ENCODE data around the gene TMEM91.
"Not testable (repeated sequence)": the region's sequence is repeated elsewhere in the genome, so short reads cannot be mapped to it uniquely, and the experiment has no call there.

Gene TMEM91

DNA sequence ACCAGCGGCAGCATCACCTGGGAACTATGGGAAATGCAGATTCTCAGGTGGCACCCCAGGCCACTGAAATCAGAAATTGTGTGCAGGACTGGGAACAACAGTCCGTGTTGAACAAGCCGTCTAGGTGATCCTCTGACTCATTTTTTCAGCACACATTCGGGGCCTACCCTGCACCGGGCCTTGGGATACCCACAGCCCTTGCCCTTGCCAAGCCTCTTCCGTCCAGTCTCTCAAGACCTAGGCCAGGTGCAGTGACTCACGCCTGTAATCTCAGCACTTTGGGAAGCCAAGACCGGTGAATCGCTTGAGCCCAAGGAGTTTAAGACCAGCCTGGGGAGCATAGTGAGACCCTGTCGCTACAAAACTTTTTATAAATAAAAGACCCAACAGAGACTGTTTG, 40.9 kb upstream of the TMEM91 start:
- Histone ChIP-seq H3K27ac (ENCODE audit: low read depth, low read length) (no peak overlapping the region), H3K79me2 (ENCODE audit: control insufficient read depth, insufficient read depth, low read length, unreplicated experiment) (no peaks in the 10 kb centered on the region), H3K4me1 (ENCODE audit: control insufficient read depth, insufficient read depth, low read length, unreplicated experiment) (no peaks in the 10 kb centered on the region), H2AFZ (ENCODE audit: low read length, unreplicated experiment) (no peak overlapping the region), H3K36me3 (ENCODE audit: insufficient read depth, low read length) (peaks cover under 1% of the 10 kb centered on the region; the same call in 1 of the 2 replicates), H3K4me3 (ENCODE audit: low read depth, low read length) (no peak overlapping the region), H3K27me3 (ENCODE audit: insufficient read depth, low read length) (no peaks in the 10 kb centered on the region)

DNA sequence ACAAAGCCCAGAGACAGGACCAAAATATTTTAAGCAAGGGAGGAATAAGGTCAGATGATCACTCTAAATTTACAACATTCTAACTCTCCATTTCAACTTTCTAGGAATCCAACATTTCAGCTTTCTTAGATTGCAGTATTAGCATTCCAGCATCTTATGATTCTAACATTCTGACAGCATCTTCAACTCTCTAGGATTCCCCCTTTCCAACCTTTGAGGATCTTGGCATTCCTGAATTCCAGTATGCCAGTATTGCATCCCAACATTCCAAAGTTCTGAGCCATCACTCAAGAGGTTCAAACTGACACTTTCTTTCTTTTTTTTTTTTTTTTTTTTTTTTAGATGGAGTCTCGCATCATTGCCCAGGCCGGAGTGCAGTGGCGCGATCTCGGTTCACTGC, 36.4 kb upstream of the TMEM91 start:
- peaks cover 3% of the 10 kb centered on the region for H3K4me1 ChIP-seq (ENCODE audit: control insufficient read depth, insufficient read depth, low read length, unreplicated experiment)
- no peak overlapping the region for H2AFZ ChIP-seq (ENCODE audit: low read length, unreplicated experiment)
- H3K79me2 ChIP-seq (ENCODE audit: control insufficient read depth, insufficient read depth, low read length, unreplicated experiment): no peaks in the 10 kb centered on the region
- H3K27ac ChIP-seq (ENCODE audit: low read depth, low read length): no peak overlapping the region
- H3K36me3 ChIP-seq (ENCODE audit: insufficient read depth, low read length): peaks cover 5% of the 10 kb centered on the region; the same call in 1 of the 2 replicates
- no peak overlapping the region for H3K4me3 ChIP-seq (ENCODE audit: low read depth, low read length)
- no peaks in the 10 kb centered on the region for H3K27me3 ChIP-seq (ENCODE audit: insufficient read depth, low read length)

DNA sequence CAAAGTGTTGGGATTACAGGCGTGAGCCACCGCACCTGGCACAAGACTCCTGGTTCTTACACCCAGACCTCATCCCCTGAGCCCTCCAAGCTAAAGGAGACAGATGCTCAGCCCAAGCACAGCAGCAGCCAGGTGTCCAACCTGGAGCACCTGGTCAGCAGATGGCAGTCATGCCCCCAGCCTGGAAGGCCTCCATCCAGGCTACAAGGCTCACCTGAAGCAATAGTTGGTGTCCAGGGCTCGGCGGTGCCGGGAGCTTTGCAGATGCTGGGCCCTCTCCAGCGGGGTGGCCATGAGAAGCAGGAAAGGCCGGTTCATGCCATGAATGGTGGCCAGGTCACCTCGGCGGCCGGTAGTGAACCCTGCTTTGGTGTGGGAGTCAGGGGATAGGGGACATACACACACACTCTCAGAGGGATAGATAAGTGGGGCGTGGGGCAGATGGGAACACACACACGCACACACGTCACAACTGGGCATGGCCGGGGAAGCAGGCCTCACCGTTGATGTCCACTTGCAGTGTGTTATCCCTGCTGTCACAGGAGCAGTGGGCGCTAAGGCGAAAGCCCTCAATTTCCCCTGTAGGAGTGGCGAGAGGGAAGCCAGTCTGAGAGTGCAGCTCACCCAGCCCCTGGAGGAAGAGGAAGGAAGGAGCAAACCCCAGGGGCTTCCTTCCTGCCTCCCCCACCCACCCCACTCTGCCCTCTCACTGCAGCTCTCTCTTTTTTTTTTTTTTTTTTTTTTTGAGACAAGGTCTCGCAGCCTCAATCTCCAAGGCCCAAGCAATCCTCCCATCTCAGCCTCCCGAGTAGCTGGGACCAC, 34.5 kb upstream of the TMEM91 start:
- no peak overlapping the region for H3K4me3 ChIP-seq (ENCODE audit: low read depth, low read length)
- H3K27me3 ChIP-seq (ENCODE audit: insufficient read depth, low read length): no peaks in the 10 kb centered on the region
- H3K4me1 ChIP-seq (ENCODE audit: control insufficient read depth, insufficient read depth, low read length, unreplicated experiment): peaks cover 3% of the 10 kb centered on the region
- no peaks in the 10 kb centered on the region for H3K79me2 ChIP-seq (ENCODE audit: control insufficient read depth, insufficient read depth, low read length, unreplicated experiment)
- H2AFZ ChIP-seq (ENCODE audit: low read length, unreplicated experiment): no peak overlapping the region
- no peak overlapping the region for H3K27ac ChIP-seq (ENCODE audit: low read depth, low read length)
- H3K36me3 ChIP-seq (ENCODE audit: insufficient read depth, low read length): peaks cover 5% of the 10 kb centered on the region; the same call in 1 of the 2 replicates

DNA sequence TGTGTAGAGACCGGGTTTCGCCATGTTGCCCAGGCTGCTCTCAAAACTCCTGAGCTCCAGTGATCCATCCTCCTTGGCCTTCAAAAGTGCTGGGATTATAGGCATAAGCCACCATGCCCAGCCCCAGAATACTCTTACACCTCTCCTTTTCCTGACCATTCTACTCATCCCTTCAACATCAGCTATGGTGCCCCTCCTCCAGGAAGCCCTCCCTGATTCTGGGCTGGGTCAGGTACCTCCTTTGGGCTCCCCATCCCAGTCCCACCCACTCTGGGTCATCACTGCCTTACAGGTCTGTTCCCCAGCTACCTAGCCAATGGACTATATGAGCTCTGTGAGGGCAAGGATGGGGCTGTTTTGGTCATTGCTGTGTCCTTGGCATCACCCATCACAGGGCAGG, 32.2 kb upstream of the TMEM91 start:
- Histone ChIP-seq H3K36me3 (ENCODE audit: insufficient read depth, low read length) (peaks cover 9% of the 10 kb centered on the region; the same call in 1 of the 2 replicates), H3K27ac (ENCODE audit: low read depth, low read length) (no peak overlapping the region), H3K4me1 (ENCODE audit: control insufficient read depth, insufficient read depth, low read length, unreplicated experiment) (peaks cover 3% of the 10 kb centered on the region), H3K27me3 (ENCODE audit: insufficient read depth, low read length) (no peaks in the 10 kb centered on the region), H3K4me3 (ENCODE audit: low read depth, low read length) (no peak overlapping the region), H3K79me2 (ENCODE audit: control insufficient read depth, insufficient read depth, low read length, unreplicated experiment) (peaks cover 4% of the 10 kb centered on the region), H2AFZ (ENCODE audit: low read length, unreplicated experiment) (no peak overlapping the region)

- H3K27me3 ChIP-seq (ENCODE audit: insufficient read depth, low read length); H3K4me1 ChIP-seq (ENCODE audit: control insufficient read depth, insufficient read depth, low read length, unreplicated experiment); H2AFZ ChIP-seq (ENCODE audit: low read length, unreplicated experiment); H3K4me3 ChIP-seq (ENCODE audit: low read depth, low read length); H3K36me3 ChIP-seq (ENCODE audit: insufficient read depth, low read length); H3K27ac ChIP-seq (ENCODE audit: low read depth, low read length): not testable (repeated sequence)
- H3K79me2 ChIP-seq (ENCODE audit: control insufficient read depth, insufficient read depth, low read length, unreplicated experiment): peaks cover 22% of the 10 kb centered on the region
These were observed 29.4 kb upstream of the TMEM91 start for GRCh38 chr19:41346916-41347315.

DNA sequence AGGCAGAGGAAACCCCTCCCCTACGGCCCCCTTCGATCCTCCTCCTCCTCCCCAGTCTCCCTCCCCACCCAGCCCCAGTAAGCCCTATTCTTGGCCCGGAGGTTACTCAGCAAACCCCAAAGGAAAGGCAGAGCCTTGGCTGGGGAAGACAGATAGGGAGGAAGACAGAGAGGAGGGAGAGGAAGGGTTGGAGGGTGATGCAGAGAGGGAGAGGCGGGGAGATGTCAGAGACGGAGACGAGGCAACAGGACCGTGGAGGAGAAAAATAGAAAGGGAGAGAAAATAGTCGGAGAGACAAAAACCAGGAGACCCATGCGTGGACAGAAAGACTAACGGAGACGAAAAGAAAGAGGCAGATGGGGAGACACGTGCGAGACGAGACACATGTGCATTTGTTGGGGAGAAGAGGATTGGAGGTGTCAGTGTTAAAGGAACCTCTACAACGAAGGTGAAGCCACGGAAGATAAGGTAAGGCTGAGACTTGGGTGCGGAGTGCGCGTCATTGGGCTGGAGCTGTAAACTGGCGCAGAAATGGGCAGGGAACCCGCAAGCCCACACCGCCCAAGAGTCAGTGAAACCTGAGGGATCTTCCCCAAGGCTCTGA, 25.5 kb upstream of the TMEM91 start:
- no peak overlapping the region for H2AFZ ChIP-seq (ENCODE audit: low read length, unreplicated experiment)
- H3K4me3 ChIP-seq (ENCODE audit: low read depth, low read length): peak overlapping the region; percentile 98

GRCh38 chr19:41351339-41352245, 24.7 kb upstream of the TMEM91 start:
- H2AFZ ChIP-seq (ENCODE audit: low read length, unreplicated experiment): no peak overlapping the region
- H3K27ac ChIP-seq (ENCODE audit: low read depth, low read length): peak overlapping the region; percentile 55
- H3K36me3 ChIP-seq (ENCODE audit: insufficient read depth, low read length): peaks cover 4% of the 10 kb centered on the region; the same call in 1 of the 2 replicates
- H3K79me2 ChIP-seq (ENCODE audit: control insufficient read depth, insufficient read depth, low read length, unreplicated experiment): peaks cover 37% of the 10 kb centered on the region
- H3K27me3 ChIP-seq (ENCODE audit: insufficient read depth, low read length): no peaks in the 10 kb centered on the region
- H3K4me3 ChIP-seq (ENCODE audit: low read depth, low read length): peak overlapping the region; percentile 98
- no peaks in the 10 kb centered on the region for H3K4me1 ChIP-seq (ENCODE audit: control insufficient read depth, insufficient read depth, low read length, unreplicated experiment)

More for the DNA sequence above, 25.5 kb upstream of the TMEM91 start:
- Histone ChIP-seq H3K27ac (ENCODE audit: low read depth, low read length) (peak overlapping the region; percentile 55; the same call in 1 of the 2 replicates), H3K36me3 (ENCODE audit: insufficient read depth, low read length) (peaks cover 4% of the 10 kb centered on the region; the same call in 1 of the 2 replicates), H3K4me1 (ENCODE audit: control insufficient read depth, insufficient read depth, low read length, unreplicated experiment) (no peaks in the 10 kb centered on the region), H3K79me2 (ENCODE audit: control insufficient read depth, insufficient read depth, low read length, unreplicated experiment) (peaks cover 37% of the 10 kb centered on the region), H3K27me3 (ENCODE audit: insufficient read depth, low read length) (no peaks in the 10 kb centered on the region)

- H3K27me3 ChIP-seq (ENCODE audit: insufficient read depth, low read length): no peaks in the 10 kb centered on the region
- peaks cover 37% of the 10 kb centered on the region for H3K79me2 ChIP-seq (ENCODE audit: control insufficient read depth, insufficient read depth, low read length, unreplicated experiment)
- H2AFZ ChIP-seq (ENCODE audit: low read length, unreplicated experiment): no peak overlapping the region
- H3K36me3 ChIP-seq (ENCODE audit: insufficient read depth, low read length): peaks cover 4% of the 10 kb centered on the region; the same call in 1 of the 2 replicates
- peak overlapping the region; percentile 55; the same call in 1 of the 2 replicates for H3K27ac ChIP-seq (ENCODE audit: low read depth, low read length)
- H3K4me3 ChIP-seq (ENCODE audit: low read depth, low read length): peak overlapping the region; percentile 98
- no peaks in the 10 kb centered on the region for H3K4me1 ChIP-seq (ENCODE audit: control insufficient read depth, insufficient read depth, low read length, unreplicated experiment)
These were observed 24.1 kb upstream of the TMEM91 start for GRCh38 chr19:41352279-41352608.

GRCh38 chr19:41352609-41353465, 23.5 kb upstream of the TMEM91 start:
- H3K36me3 ChIP-seq (ENCODE audit: insufficient read depth, low read length): peaks cover 4% of the 10 kb centered on the region; the same call in 1 of the 2 replicates
- no peaks in the 10 kb centered on the region for H3K27me3 ChIP-seq (ENCODE audit: insufficient read depth, low read length)
- H2AFZ ChIP-seq (ENCODE audit: low read length, unreplicated experiment): no peak overlapping the region
- no peaks in the 10 kb centered on the region for H3K4me1 ChIP-seq (ENCODE audit: control insufficient read depth, insufficient read depth, low read length, unreplicated experiment)
- H3K4me3 ChIP-seq (ENCODE audit: low read depth, low read length): peak overlapping the region; percentile 98
- H3K27ac ChIP-seq (ENCODE audit: low read depth, low read length): peak overlapping the region; percentile 16; the same call in 1 of the 2 replicates
- peaks cover 37% of the 10 kb centered on the region for H3K79me2 ChIP-seq (ENCODE audit: control insufficient read depth, insufficient read depth, low read length, unreplicated experiment)
